ENCODE measurements around the gene PDS5B.

- TF ChIP-seq CTCF (IDR thresholded peaks at IDR 0.05) (no peak), ZFX (IDR thresholded peaks at IDR 0.05; ENCODE audit: borderline replicate concordance) (no peak)
Measured at GRCh38 chr13:32537580-32538142, 48.6 kb upstream of the PDS5B start.

Data from 22Rv1 (cell line).